Loucy (cell line): ENCODE measurements around the gene ARMC10.

Source experiments
- H2AFZ ChIP-seq: fragments of 200-600 bp; sonication (generic); 2 replicates; pipeline ENCODE4 v1.6.0; 2016; ENCODE audit warnings: antibody characterized with exemption, mild to moderate bottlenecking, low read length, moderate library complexity
- H3F3A ChIP-seq: fragments of 200-600 bp; 2 replicates; pipeline ENCODE4 v1.6.0; 2016; ENCODE audit warnings: antibody characterized with exemption, low read depth, mild to moderate bottlenecking
- H3K27me3 ChIP-seq: fragments of 200-600 bp; sonication (generic); 2 replicates; pipeline ENCODE4 v1.6.1; 2014; ENCODE audit warnings: low read length, mild to moderate bottlenecking; ENCODE audit not compliant: insufficient read depth, poor library complexity, severe bottlenecking
- H3K36me3 ChIP-seq: fragments of 200-600 bp; sonication (generic); 2 replicates; pipeline ENCODE4 v1.6.1; 2016; ENCODE audit warnings: low read length; ENCODE audit not compliant: insufficient read depth
- H3K4me1 ChIP-seq: fragments of 200-600 bp; sonication (generic); 2 replicates; pipeline ENCODE4 v1.5.1; 2014; ENCODE audit warnings: low read length, mild to moderate bottlenecking; ENCODE audit not compliant: insufficient read depth, poor library complexity, severe bottlenecking
- H3K4me2 ChIP-seq: fragments of 200-600 bp; sonication (generic); 2 replicates; pipeline ENCODE4 v1.6.0; 2014; ENCODE audit warnings: antibody characterized with exemption, low read length, low read depth, mild to moderate bottlenecking; ENCODE audit not compliant: poor library complexity, severe bottlenecking
- H3K4me3 ChIP-seq: fragments of 200-600 bp; sonication (generic); 2 replicates; pipeline ENCODE4 v1.5.1; 2014; ENCODE audit warnings: low read length, mild to moderate bottlenecking, mixed read lengths; ENCODE audit not compliant: poor library complexity, severe bottlenecking
- H3K79me2 ChIP-seq: fragments of 200-600 bp; sonication (generic); 2 replicates; pipeline ENCODE4 v1.6.1; 2014; ENCODE audit warnings: low read length; ENCODE audit not compliant: insufficient read depth
- H3K9ac ChIP-seq: fragments of 200-600 bp; sonication (generic); 2 replicates; pipeline ENCODE4 v1.6.0; 2014; ENCODE audit warnings: mild to moderate bottlenecking, low read depth, low read length, moderate library complexity; ENCODE audit not compliant: poor library complexity, severe bottlenecking
- H3K9me2 ChIP-seq: fragments of 200-600 bp; sonication (generic); replicated peaks from 2 replicates; pipeline ENCODE4 v1.6.1; 2016; ENCODE audit warnings: low read depth, low read length, mixed read lengths
- H3K9me3 ChIP-seq: fragments of 200-600 bp; sonication (generic); 2 replicates; pipeline ENCODE4 v1.6.1; 2014; ENCODE audit warnings: mild to moderate bottlenecking, antibody characterized with exemption, low read length, low read depth; ENCODE audit not compliant: insufficient read depth
- H4K20me1 ChIP-seq: fragments of 200-600 bp; sonication (generic); 2 replicates; pipeline ENCODE4 v1.6.0; 2014; ENCODE audit warnings: antibody characterized with exemption, low read length, mild to moderate bottlenecking; ENCODE audit not compliant: insufficient read depth, poor library complexity, severe bottlenecking
- CTCF ChIP-seq: fragments of 200-600 bp; sonication (generic); conservative IDR thresholded peaks from 2 replicates; pipeline ENCODE4 v1.5.1; 2014; ENCODE audit warnings: mild to moderate bottlenecking, antibody characterized with exemption, low read length
- EZH2phosphoT487 ChIP-seq: fragments of 200-600 bp; IDR thresholded peaks from 2 replicates; pipeline ENCODE4 v1.6.1; 2018; ENCODE audit warnings: antibody characterized with exemption, mild to moderate bottlenecking, moderate library complexity, borderline replicate concordance

The ARMC10 gene

DNA sequence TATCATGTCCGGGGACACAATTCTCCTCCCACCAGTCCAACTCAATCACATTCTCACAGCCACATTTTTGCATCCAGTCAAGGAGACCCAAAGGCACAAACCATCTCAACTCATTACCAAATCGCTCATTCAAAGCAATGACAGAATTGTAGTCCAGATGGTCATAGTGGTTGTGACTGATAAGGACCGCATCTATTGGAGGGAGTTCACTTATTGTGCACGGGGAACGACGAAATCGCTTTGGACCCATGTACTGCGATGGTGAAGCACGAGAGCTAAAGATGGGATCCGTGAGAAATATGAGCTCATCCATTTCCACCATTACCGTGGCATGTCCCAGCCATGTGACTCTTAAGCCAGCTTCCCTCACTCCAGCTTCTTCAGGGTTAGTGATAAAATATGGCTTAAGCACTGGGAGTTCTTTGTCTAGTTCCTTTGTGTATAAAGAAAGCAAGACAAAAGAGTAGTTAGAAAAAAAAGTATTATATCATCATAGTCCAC is 44.9 kb downstream of the ARMC10 start:
- TF ChIP-seq EZH2phosphoT487 = no peak
- no peak for TF ChIP-seq CTCF
- Histone ChIP-seq H3K9me2 (no peaks in the 10 kb centered on the region), H3K4me3 (no peak overlapping the region), H3K79me2 (no peaks in the 10 kb centered on the region), H2AFZ (no peak overlapping the region), H3K9ac (no peak overlapping the region), H3K4me1 (no peaks in the 10 kb centered on the region), H3K27me3 (no peaks in the 10 kb centered on the region), H3F3A (no peaks in the 10 kb centered on the region), H3K9me3 (no peaks in the 10 kb centered on the region), H3K4me2 (no peak overlapping the region), H3K36me3 (peaks cover 4% of the 10 kb centered on the region; the same call in 1 of the 2 replicates), H4K20me1 (no peaks in the 10 kb centered on the region)

- peaks cover 4% of the 10 kb centered on the region; the same call in 1 of the 2 replicates for H3K36me3 ChIP-seq
These were observed 45.4 kb downstream of the ARMC10 start for GRCh38 chr7:103120362-103120761.

GRCh38 chr7:103121641-103122040 is 46.7 kb downstream of the ARMC10 start:
- Histone ChIP-seq H3K9ac (no peak overlapping the region), H3K27me3 (no peaks in the 10 kb centered on the region), H3F3A (no peaks in the 10 kb centered on the region), H3K36me3 (peaks cover 4% of the 10 kb centered on the region; the same call in 1 of the 2 replicates), H3K4me3 (no peak overlapping the region), H3K9me2 (no peaks in the 10 kb centered on the region), H3K4me2 (no peak overlapping the region), H3K9me3 (no peaks in the 10 kb centered on the region), H2AFZ (no peak overlapping the region), H4K20me1 (no peaks in the 10 kb centered on the region), H3K79me2 (no peaks in the 10 kb centered on the region), H3K4me1 (no peaks in the 10 kb centered on the region)
- no peak for TF ChIP-seq CTCF
- TF ChIP-seq EZH2phosphoT487 = no peak

More at GRCh38 chr7:103120362-103120761, 45.4 kb downstream of the ARMC10 start:
- no peaks in the 10 kb centered on the region for H4K20me1 ChIP-seq
- H3K4me1 ChIP-seq = no peaks in the 10 kb centered on the region
- no peaks in the 10 kb centered on the region for H3K9me3 ChIP-seq
- no peak overlapping the region for H2AFZ ChIP-seq
- no peak overlapping the region for H3K4me3 ChIP-seq
- no peak overlapping the region for H3K4me2 ChIP-seq
- H3K27me3 ChIP-seq = no peaks in the 10 kb centered on the region
- no peak overlapping the region for H3K9ac ChIP-seq
- TF ChIP-seq CTCF (no peak), EZH2phosphoT487 (no peak)
- no peaks in the 10 kb centered on the region for H3K79me2 ChIP-seq
- H3F3A ChIP-seq = no peaks in the 10 kb centered on the region
- H3K9me2 ChIP-seq = no peaks in the 10 kb centered on the region
